GM12891 (cell line): Measurements from ENCODE around the gene ACER2.

Source experiments
- POLR2A ChIP-seq: IDR thresholded peaks from 2 replicates; pipeline ENCODE4 v1.6.1; 2011; ENCODE audit warnings: low read depth, low read length, control low read depth
- SPI1 ChIP-seq: IDR thresholded peaks from 2 replicates; pipeline ENCODE4 v1.6.1; 2011; ENCODE audit warnings: low read depth, low read length, control low read depth
- TAF1 ChIP-seq: IDR thresholded peaks from 2 replicates; pipeline ENCODE4 v1.6.1; 2011; ENCODE audit warnings: low read depth, low read length, control low read depth

DNA sequence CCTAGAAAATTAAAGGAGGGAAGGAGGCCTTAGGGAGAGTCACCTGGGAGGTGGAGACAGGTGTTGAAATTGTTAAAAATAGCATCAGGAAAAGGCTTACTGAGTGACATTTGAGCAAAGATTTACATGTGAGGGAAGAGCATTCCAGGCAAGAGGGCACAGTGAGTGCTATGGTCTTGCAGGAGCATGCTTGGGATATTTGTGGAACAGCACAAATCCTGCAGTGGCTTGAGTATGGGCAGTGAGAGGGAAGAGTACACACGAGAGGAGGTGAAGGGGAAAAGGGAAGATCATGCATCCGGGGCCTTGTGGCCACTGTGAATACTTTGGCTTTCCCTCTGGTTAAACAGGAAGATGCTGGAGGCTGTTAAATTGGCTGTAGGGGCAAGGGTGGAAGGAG is 36.6 kb downstream of the ACER2 start:
- TF ChIP-seq SPI1 (no peak), POLR2A (no peak), TAF1 (no peak)
